SU-DHL-6 (cell line): ENCODE data around the gene BAIAP2L2.

Source experiments
- H2AFZ ChIP-seq: fragments of 200-600 bp; sonication (generic); 2 replicates; pipeline ENCODE4 v1.6.1; 2014; ENCODE audit warnings: low read depth, mild to moderate bottlenecking, moderate library complexity, mixed read lengths, antibody characterized with exemption, low read length; ENCODE audit not compliant: severe bottlenecking
- H3F3A ChIP-seq: fragments of 200-600 bp; shearing (Covaris generic); 2 replicates; pipeline ENCODE4 v1.6.0; 2016; ENCODE audit warnings: antibody characterized with exemption, mild to moderate bottlenecking; ENCODE audit not compliant: insufficient read depth
- H3K27ac ChIP-seq: fragments of 200-600 bp; sonication (generic); 2 replicates; pipeline ENCODE4 v1.5.1; 2016; ENCODE audit warnings: low read depth, mild to moderate bottlenecking, low read length, moderate library complexity, mixed read lengths
- H3K27me3 ChIP-seq: fragments of 200-600 bp; sonication (generic), shearing (Covaris generic); 2 replicates; pipeline ENCODE4 v1.6.0; 2014; ENCODE audit warnings: mild to moderate bottlenecking, low read length
- H3K36me3 ChIP-seq: fragments of 200-600 bp; sonication (generic); 2 replicates; pipeline ENCODE4 v1.6.1; 2014; ENCODE audit warnings: mild to moderate bottlenecking, low read length, mixed read lengths
- H3K4me2 ChIP-seq: fragments of 300-600, 200-600 bp; shearing (Covaris generic), sonication (generic); 2 replicates; pipeline ENCODE4 v1.6.0; 2014; ENCODE audit warnings: low read length, low read depth, mild to moderate bottlenecking; ENCODE audit not compliant: poor library complexity, severe bottlenecking
- H3K4me3 ChIP-seq: fragments of 200-600 bp; sonication (generic); 2 replicates; pipeline ENCODE4 v1.5.1; 2014; ENCODE audit warnings: antibody characterized with exemption, low read length, mild to moderate bottlenecking, mixed read lengths; ENCODE audit not compliant: insufficient read depth, poor library complexity, severe bottlenecking
- H3K79me2 ChIP-seq: fragments of 200-600 bp; sonication (generic); 2 replicates; pipeline ENCODE4 v1.6.1; 2014; ENCODE audit warnings: mild to moderate bottlenecking, low read length, moderate library complexity; ENCODE audit not compliant: insufficient read depth
- H3K9ac ChIP-seq: fragments of 200-600 bp; sonication (generic); 2 replicates; pipeline ENCODE4 v1.7.0; 2014; ENCODE audit warnings: mild to moderate bottlenecking, low read length
- H3K9me2 ChIP-seq: fragments of 200-600 bp; sonication (generic); replicated peaks from 2 replicates; pipeline ENCODE4 v1.6.1; 2014; ENCODE audit warnings: low read length; ENCODE audit not compliant: insufficient read depth
- H3K9me3 ChIP-seq: fragments of 200-600 bp; sonication (generic); 2 replicates; pipeline ENCODE4 v1.6.1; 2014; ENCODE audit warnings: low read length, mixed read lengths; ENCODE audit not compliant: insufficient read depth
- H4K20me1 ChIP-seq: fragments of 200-600 bp; sonication (generic); 2 replicates; pipeline ENCODE4 v1.6.1; 2014; ENCODE audit warnings: low read depth, mild to moderate bottlenecking, antibody characterized with exemption, low read length, moderate library complexity, mixed read lengths
- CTCF ChIP-seq: fragments of 200-600 bp; sonication (generic); IDR thresholded peaks from one replicate; pipeline ENCODE4 v1.5.1; 2017; ENCODE audit warnings: antibody characterized with exemption, mild to moderate bottlenecking, low read length, moderate library complexity; ENCODE audit not compliant: insufficient read depth, poor library complexity, severe bottlenecking
- EZH2phosphoT487 ChIP-seq: fragments of 200-600 bp; sonication (generic), shearing (Covaris generic); conservative IDR thresholded peaks from 2 replicates; pipeline ENCODE4 v1.6.1; 2018; ENCODE audit warnings: mild to moderate bottlenecking, antibody characterized with exemption, low read length, moderate library complexity, mixed read lengths

The BAIAP2L2 gene

GRCh38 chr22:38125038-38125610, 14.6 kb upstream of the BAIAP2L2 start:
- no peaks in the 10 kb centered on the region for H3F3A ChIP-seq
- no peak overlapping the region for H3K4me2 ChIP-seq
- no peaks in the 10 kb centered on the region for H3K9me3 ChIP-seq
- H4K20me1 ChIP-seq, result no peaks in the 10 kb centered on the region
- no peak overlapping the region for H3K27ac ChIP-seq
- no peaks in the 10 kb centered on the region for H3K36me3 ChIP-seq
- no peaks in the 10 kb centered on the region for H3K9me2 ChIP-seq
- no peak overlapping the region for H2AFZ ChIP-seq
- H3K27me3 ChIP-seq, result no peaks in the 10 kb centered on the region
- no peak for TF ChIP-seq EZH2phosphoT487
- TF ChIP-seq CTCF, result no peak
- H3K79me2 ChIP-seq, result no peaks in the 10 kb centered on the region
- no peak overlapping the region for H3K9ac ChIP-seq
- H3K4me3 ChIP-seq, result no peak overlapping the region

GRCh38 chr22:38124236-38124974, 13.9 kb upstream of the BAIAP2L2 start:
- H3K27me3 ChIP-seq, result no peaks in the 10 kb centered on the region
- no peaks in the 10 kb centered on the region for H3K36me3 ChIP-seq
- no peaks in the 10 kb centered on the region for H3K9me3 ChIP-seq
- H3K9ac ChIP-seq, result no peak overlapping the region
- H3K27ac ChIP-seq, result no peak overlapping the region
- no peaks in the 10 kb centered on the region for H3K9me2 ChIP-seq
- no peak overlapping the region for H3K4me2 ChIP-seq
- H3F3A ChIP-seq, result no peaks in the 10 kb centered on the region
- no peak for TF ChIP-seq CTCF
- no peak for TF ChIP-seq EZH2phosphoT487
- no peaks in the 10 kb centered on the region for H3K79me2 ChIP-seq
- no peak overlapping the region for H2AFZ ChIP-seq
- H3K4me3 ChIP-seq, result no peak overlapping the region
- no peaks in the 10 kb centered on the region for H4K20me1 ChIP-seq

GRCh38 chr22:38122616-38123015, 12.1 kb upstream of the BAIAP2L2 start:
- Histone ChIP-seq H3K27ac (no peak overlapping the region), H3K9me2 (no peaks in the 10 kb centered on the region), H3K36me3 (no peaks in the 10 kb centered on the region), H3K79me2 (no peaks in the 10 kb centered on the region), H3K4me3 (no peak overlapping the region), H3K9ac (no peak overlapping the region), H4K20me1 (no peaks in the 10 kb centered on the region), H2AFZ (no peak overlapping the region), H3K4me2 (no peak overlapping the region), H3K9me3 (no peaks in the 10 kb centered on the region), H3F3A (no peaks in the 10 kb centered on the region), H3K27me3 (no peaks in the 10 kb centered on the region)
- TF ChIP-seq CTCF (no peak), EZH2phosphoT487 (no peak)
